SK-N-DZ (cell line): ENCODE results near the gene SLC25A24. TPM values are rescaled to one million over a fixed set of nuclear protein-coding genes. Genes with fewer than 3 reads are reported as not detected.
"Not testable (repeated sequence)": the region's sequence is repeated elsewhere in the genome, so short reads cannot be mapped to it uniquely, and the experiment has no call there.

Source experiments
- DNase-seq: peaks from one replicate; pipeline ENCODE4 v3.0.0-alpha.2; 2015; ENCODE audit warnings: low spot score
- polyA plus RNA-seq, 2 experiments: library from polyadenylated mRNA; depleted of rRNA; stranded (reverse); fragments of >200 nt; gene quantifications; 2 replicates each; pipeline ENCODE4 v1.2.3, GENCODE V29; 2014

SLC25A24 gene
- 50.5 and 53.2 TPM in 2 replicates for polyA plus RNA-seq (2014; cell fraction: cytosol; rRNA removed)
- 21.3 TPM in 2 replicates for polyA plus RNA-seq (2014; cell fraction: nucleus; rRNA removed)

DNA sequence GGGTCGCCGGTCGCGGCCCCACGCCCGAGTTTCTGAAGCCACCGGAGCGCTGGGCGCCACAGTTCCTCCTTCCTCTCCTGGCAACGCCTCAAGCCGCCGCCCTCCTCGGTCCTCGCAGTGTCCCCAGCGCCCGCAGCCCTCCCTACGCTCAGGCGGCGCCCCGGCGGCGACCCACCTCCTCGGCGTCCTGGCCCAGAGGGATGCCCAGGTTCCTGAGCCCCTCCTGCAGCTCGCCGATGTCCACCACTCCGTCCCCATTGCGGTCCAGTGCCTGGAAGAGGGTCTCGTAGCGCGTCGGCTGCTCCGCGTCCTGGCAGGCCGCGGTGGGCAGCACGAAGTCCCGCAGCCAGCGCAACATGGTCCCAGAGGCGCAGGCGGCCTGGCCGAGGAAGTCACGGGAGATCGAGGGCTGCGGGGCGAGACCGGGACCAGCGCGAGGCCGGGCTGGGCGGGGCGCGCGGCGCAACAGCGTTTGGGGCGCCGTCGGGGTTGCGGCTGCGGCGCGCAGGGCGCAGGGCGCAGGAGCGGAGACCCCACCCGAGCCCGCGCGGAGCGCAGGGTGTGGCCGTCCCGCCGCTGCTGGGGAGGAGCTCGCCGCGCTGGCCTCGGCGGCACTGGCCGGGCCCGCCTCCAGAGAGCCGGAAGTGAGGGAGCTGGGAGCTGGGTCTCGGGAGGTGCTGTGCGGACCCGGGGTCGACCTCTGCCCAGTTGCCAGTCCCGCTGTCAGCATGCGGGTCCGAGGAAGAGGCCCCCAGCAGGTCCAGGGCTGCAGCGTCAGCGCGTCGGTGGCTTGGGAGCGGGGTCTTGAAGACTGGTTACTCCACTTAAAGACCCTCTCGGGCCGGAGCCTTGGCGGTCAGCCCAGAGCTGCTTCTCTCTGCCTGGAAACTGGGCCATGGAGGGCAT is at the start of gene SLC25A24:
Gene SLC25A24, minus strand, starts transcription at position 563 of the 906 bp plus-strand sequence. Its CDS starts 205 bp downstream, at position 358.
- peak; percentile 79 for DNase-seq

DNA sequence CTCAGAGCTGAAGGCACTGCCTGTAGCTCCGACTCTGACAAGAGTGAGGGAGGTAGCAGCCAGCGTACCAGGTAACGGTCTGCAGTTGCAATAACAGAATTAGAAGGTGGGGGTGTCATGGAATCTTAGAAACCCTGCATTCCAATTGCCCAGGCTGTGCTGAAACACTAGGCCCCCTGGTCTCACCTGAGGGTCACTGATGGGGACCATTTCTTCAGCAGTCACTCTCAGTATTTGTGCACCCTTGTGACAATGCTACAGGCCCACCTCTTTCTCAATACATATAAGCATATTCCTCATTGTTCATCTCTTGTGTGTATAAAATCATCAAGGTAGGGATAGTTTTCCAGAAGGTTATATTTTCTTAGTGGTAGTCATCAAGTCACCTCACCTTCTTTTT is 43.8 kb upstream of the SLC25A24 start, which contains the start of gene NBPF4:
Gene NBPF4, minus strand, starts transcription at position 101 of the 400 bp plus-strand sequence. CDS start 315 bp downstream, outside the sequence.
- DNase-seq = not testable (repeated sequence)

GRCh38 chr1:108239426-108239825 is 39.3 kb upstream of the SLC25A24 start:
- not testable (repeated sequence) for DNase-seq

- not testable (repeated sequence) for DNase-seq
Measured at GRCh38 chr1:108235308-108235707, 35.2 kb upstream of the SLC25A24 start.

DNA sequence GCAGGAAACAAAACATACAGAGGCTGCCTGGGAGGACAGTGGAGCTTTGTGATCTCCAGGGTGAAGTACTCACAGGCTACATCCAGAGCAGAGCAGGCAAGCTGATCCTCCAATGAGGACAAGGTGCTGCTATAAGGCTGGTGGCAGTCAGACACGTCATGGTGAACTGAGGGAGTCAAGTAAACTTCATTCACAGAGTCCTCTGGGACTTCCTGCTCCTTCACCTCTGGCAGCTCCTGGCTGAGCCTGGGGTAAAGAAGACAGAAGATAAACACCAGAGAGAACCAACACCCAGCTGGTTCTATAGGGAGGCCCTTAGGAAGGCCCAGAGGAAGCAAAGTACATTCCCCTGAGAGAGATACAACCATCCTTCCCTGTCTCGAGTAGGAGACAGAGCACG is 32.0 kb upstream of the SLC25A24 start:
- not testable (repeated sequence) for DNase-seq

DNA sequence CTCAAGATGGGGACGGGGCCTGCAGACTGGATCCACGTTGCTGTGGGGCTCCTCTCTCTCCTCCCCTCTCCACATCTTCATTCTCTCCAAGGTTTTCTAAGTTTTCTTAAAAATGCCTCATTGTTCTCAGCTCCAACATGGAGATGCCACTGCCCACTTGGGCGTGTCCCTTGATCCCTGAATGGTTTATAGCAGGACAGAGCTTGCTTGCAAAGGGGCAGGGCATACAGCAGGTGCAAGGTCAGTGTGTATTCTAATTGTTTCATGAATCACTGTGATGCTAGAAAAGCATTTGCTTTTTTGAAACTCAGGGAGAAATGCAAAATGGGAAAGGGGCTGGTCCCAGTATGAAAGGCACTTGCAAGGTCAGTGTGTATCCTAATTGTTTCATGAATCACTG is 29.8 kb upstream of the SLC25A24 start:
- not testable (repeated sequence) for DNase-seq

- not testable (repeated sequence) for DNase-seq
Measured at GRCh38 chr1:108227772-108228171, 27.6 kb upstream of the SLC25A24 start.

GRCh38 chr1:108226855-108227254 is 26.7 kb upstream of the SLC25A24 start:
- DNase-seq = not testable (repeated sequence)

- not testable (repeated sequence) for DNase-seq
Measured at GRCh38 chr1:108223226-108223625, 23.1 kb upstream of the SLC25A24 start.

GRCh38 chr1:108217515-108218174 is 17.5 kb upstream of the SLC25A24 start:
- not testable (repeated sequence) for DNase-seq

GRCh38 chr1:108217007-108217406 is 16.9 kb upstream of the SLC25A24 start:
- DNase-seq = not testable (repeated sequence)

GRCh38 chr1:108216028-108216890 is 16.1 kb upstream of the SLC25A24 start:
- DNase-seq = not testable (repeated sequence)

DNA sequence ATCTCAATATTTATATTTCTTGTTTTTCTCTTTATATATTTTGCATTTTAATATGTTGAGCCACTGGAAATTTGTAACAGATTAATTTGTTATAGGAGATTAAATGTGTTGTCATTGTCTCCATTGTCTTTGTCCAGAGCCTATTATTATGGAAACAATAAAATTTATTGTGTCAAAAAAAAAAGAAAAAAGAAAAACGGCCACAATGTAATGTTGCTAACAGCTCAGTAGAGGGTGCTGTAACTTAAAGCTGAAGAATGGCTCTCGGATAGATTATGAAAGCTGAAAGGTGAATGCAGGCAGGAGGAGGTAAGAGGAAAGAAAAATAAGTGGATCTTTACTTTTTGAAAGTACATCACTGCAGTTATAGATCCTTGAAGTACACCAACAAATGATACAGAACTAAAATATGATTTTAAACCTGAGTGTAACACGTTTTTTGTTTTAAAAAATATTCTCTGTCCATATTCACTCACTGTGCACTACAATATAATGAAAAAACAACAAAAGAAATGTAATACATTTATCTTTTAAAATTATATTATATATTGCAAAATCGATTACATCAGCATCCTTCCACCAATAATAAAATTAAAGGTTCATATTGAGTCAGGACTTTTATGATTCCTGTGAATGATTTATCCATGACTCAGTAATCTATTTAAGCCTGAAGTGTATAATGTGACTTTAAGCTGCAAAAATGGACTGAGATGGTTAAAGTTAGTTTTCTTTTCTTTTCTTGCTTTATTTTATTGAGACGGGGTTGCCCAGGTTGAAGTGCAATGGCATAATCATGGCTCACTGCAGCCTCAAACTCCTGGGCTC is 14.7 kb upstream of the SLC25A24 start:
- not testable (repeated sequence) for DNase-seq

DNA sequence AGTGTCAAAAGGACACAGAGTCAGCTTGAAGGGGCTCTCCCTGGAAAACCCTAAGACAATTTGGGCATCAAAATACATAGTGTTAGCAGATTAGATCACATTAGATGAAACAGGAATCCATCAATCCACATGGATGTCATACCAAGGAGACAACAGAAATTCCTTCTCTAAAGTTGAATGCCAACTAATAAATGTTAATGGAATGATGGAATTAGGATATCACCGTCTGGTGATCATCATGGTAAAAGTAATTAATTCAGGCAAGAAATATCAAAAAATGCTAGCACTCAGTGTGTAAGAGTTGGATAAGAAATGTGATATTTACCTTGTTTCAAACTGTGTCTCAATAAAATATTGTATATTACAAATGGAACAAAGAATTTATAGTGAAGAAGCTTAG is 10.9 kb upstream of the SLC25A24 start:
- DNase-seq = no peak

- no peak for DNase-seq
Measured at GRCh38 chr1:108209456-108210108, 9.4 kb upstream of the SLC25A24 start.

DNA sequence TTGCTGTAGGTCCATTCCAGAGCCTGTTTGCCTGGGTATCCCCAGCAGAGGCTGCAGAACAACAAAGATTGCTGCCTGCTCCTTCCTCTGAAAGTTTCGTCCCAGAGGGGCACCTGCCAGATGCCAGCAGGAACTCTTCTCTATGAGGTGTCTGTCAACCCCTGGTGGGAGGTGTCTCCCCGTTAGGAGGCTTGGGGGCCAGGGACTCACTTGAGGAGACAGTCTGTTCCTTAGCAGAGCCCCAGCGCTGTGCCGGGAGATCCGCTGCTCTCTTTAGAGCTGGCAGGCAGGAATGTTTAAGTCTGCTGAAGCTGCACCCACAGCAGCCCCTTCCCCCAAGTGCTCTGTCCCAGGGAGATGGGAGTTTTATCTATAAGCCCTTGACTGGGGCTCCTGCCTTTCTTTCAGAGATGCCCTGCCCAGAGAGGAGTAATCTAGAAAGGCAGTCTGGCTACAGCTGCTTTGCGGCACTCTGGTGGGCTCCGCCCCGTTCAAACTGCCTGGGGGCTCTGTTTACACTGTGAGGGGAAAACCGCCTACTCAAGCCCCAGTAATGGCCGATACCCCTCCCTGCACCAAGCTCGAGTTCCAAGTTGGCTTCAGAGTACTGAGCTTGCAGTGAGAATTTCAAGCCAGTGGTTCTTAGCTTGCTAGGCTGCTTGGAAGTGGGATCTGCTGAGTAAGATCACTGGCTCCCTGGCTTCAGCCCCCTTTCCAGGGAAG is 8.7 kb upstream of the SLC25A24 start:
- DNase-seq = peak; percentile 39

DNA sequence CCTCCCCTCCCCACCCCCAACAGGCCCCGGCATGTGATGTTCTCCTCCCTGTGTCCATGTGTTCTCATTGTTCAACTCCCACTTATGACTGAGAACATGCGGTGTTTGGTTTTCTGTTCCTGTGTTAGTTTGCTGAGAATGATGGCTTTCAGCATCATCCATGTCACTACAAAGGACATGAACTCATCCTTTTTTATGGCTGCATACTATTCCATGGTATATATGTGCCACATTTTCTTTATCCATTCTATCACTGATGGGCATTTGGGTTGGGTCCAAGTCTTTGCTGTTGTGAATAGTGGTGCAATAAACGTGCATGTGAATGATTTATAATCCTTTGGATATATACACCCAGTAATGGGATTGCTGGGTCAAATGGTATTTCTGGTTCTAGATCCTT is 3.4 kb upstream of the SLC25A24 start:
- not testable (repeated sequence) for DNase-seq

DNA sequence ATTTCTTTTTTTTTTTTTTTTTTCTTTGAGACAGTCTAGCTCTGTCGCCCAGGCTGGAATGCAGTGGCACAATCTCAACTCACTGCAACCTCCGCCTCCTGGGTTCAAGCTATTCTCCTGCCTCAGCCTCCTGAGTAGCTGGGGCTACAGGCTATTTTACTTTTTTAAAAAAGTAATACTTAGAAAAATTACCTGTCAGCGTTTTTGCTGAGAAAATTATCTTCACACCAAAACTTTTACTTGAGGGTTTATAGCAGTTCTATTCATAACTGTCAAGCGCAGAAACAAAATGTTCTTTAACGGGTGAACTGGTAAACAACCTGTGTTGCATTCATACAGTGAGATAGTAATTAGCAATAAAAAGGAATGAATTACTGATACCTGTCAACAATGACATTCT is 1.5 kb upstream of the SLC25A24 start:
- no peak for DNase-seq

DNA sequence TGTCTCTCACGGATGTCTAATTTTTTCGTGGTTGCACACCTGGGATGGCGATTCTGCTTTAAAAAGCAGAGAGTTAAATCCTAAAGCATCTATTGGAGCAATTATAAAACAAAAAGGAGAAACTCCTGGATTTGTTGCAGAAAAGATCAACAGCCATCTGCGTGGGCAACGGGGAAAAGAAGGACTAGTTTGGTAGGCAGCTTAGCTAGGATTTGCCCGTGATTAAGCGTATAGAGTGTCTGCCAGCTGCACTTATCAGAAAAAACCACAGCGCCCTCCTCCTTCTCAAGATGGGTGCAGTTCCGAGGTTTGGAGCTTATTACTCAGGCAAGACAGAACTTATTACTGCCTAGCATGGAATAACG is 526 bp upstream of the SLC25A24 start:
- DNase-seq = peak; percentile 56
